HCT116 (cell line): Measurements from ENCODE around the gene FSTL4. TPM values are rescaled to one million over a fixed set of nuclear protein-coding genes. Genes with fewer than 3 reads are reported as not detected.

Experiments
- ATAC-seq: fragments of 200-7000 bp; cut with Tn5 transposase; 2 replicates; pipeline ENCODE4 v1.9.1; 2020; ENCODE audit warnings: mild to moderate bottlenecking, moderate library complexity
- BruUV-seq: library from RNA; stranded (reverse); fragments of 400-500 nt; replicated peaks from 2 replicates; lab custom pipeline; 2021; lab: Mats Ljungman, UMichigan
- CTCF ChIA-PET: fragments of 300-600 bp; sonication (Branson Sonifier 250); formaldehyde crosslinking; loops from one replicate; lab custom pipeline; 2021; ENCODE audit warnings: antibody characterized with exemption; lab: Charles Lee
- POLR2A ChIA-PET: fragments of 300-600, 350-600 bp; sonication (Branson Sonifier 250); formaldehyde crosslinking; loops from one replicate; lab custom pipeline; 2021; ENCODE audit warnings: antibody characterized with exemption; lab: Charles Lee
- RAD21 ChIA-PET, 2 experiments: fragments of 300-600 bp; sonication (Branson Sonifier 250); formaldehyde crosslinking; loops; one replicate each; lab custom pipeline; 2023; ENCODE audit warnings: low total read pairs in 2 of 2; ENCODE audit not compliant: uncharacterized antibody in 2 of 2, unreplicated experiment in 2 of 2, low non-redundant PET in 1 of 2; lab: Charles Lee
- DNase-seq: peaks from one replicate; pipeline ENCODE4 v3.0.0-alpha.2; 2010; ENCODE audit warnings: low read depth, low spot score
- H2AFZ ChIP-seq: fragments of 200-600 bp; shearing (Covaris generic), sonication (generic); 2 replicates; pipeline ENCODE4 v1.6.1; 2017; ENCODE audit warnings: low read depth, mixed run types, mixed read lengths, antibody characterized with exemption, low read length; ENCODE audit not compliant: poor library complexity, severe bottlenecking
- H3K27ac ChIP-seq: 2 replicates; pipeline ENCODE4 v1.5.1; 2012; ENCODE audit warnings: low read depth, low read length
- H3K27me3 ChIP-seq: fragments of 200-600 bp; sonication (generic); 2 replicates; pipeline ENCODE4 v1.6.1; 2016; ENCODE audit warnings: mixed run types, low read length, mixed read lengths; ENCODE audit not compliant: insufficient read depth
- H3K36me3 ChIP-seq, 2 experiments: fragments of 200-500 bp in 1 of 2; fragments of 200-600 bp in 1 of 2; sonication (Bioruptor generic) in 1 of 2; sonication (generic) in 1 of 2; 2 replicates each; pipeline versions ENCODE4 v1.5.1 to v1.6.1; 2014 to 2016; ENCODE audit warnings: low read length in 2 of 2, inconsistent platforms in 1 of 2, mixed read lengths in 1 of 2, mixed run types in 1 of 2; ENCODE audit not compliant: insufficient read depth in 2 of 2, control insufficient read depth in 1 of 2
- H3K4me1 ChIP-seq, 2 experiments: fragments of 200-600 bp in 1 of 2; sonication (generic) in 1 of 2; 2 replicates each; pipeline versions ENCODE4 v1.5.1 to v1.6.1; 2012 to 2017; ENCODE audit warnings: low read length in 2 of 2, inconsistent platforms in 1 of 2, mild to moderate bottlenecking in 1 of 2, mixed read lengths in 1 of 2, mixed run types in 1 of 2, moderate library complexity in 1 of 2; ENCODE audit not compliant: insufficient read depth in 2 of 2, control insufficient read depth in 1 of 2
- H3K4me2 ChIP-seq: fragments of 200-600 bp; sonication (generic); 2 replicates; pipeline ENCODE4 v1.6.1; 2017; ENCODE audit warnings: mixed run types, low read length, mixed read lengths
- H3K4me3 ChIP-seq, 2 experiments: fragments of 200-600 bp in 1 of 2; sonication (generic) in 1 of 2; replicated peaks in 1 of 2; 2 replicates each; pipeline ENCODE4 v1.5.1; 2011 to 2016; ENCODE audit warnings: low read length in 2 of 2, control low read depth in 1 of 2, low read depth in 1 of 2, mild to moderate bottlenecking in 1 of 2, mixed read lengths in 1 of 2, mixed run types in 1 of 2
- H3K79me2 ChIP-seq: fragments of 200-600 bp; sonication (generic); 2 replicates; pipeline ENCODE4 v1.6.1; 2017; ENCODE audit warnings: mild to moderate bottlenecking, mixed run types, low read length, moderate library complexity, mixed read lengths; ENCODE audit not compliant: insufficient read depth
- H3K9ac ChIP-seq: fragments of 200-600 bp; sonication (generic); 2 replicates; pipeline ENCODE4 v1.6.1; 2016; ENCODE audit warnings: low read length, mixed read lengths
- H3K9me2 ChIP-seq: fragments of 200-600 bp; sonication (generic), shearing (Covaris generic); 2 replicates; pipeline ENCODE4 v1.6.1; 2017; ENCODE audit warnings: mixed run types, mild to moderate bottlenecking, moderate library complexity; ENCODE audit not compliant: insufficient read depth
- H3K9me3 ChIP-seq, 2 experiments: fragments of 200-500 bp in 1 of 2; fragments of 200-600 bp in 1 of 2; sonication (Bioruptor generic) in 1 of 2; sonication (generic) in 1 of 2; 2 replicates each; pipeline ENCODE4 v1.6.1; 2014 to 2017; ENCODE audit warnings: low read length in 2 of 2, mixed read lengths in 2 of 2, inconsistent platforms in 1 of 2, low read depth in 1 of 2, mild to moderate bottlenecking in 1 of 2, mixed run types in 1 of 2, moderate library complexity in 1 of 2; ENCODE audit not compliant: control insufficient read depth in 1 of 2, insufficient read depth in 1 of 2
- H4K20me1 ChIP-seq: fragments of 200-600 bp; sonication (generic), shearing (Covaris generic); 2 replicates; pipeline ENCODE4 v1.6.1; 2017; ENCODE audit warnings: mixed run types, mild to moderate bottlenecking, moderate library complexity; ENCODE audit not compliant: insufficient read depth
- ATF3 ChIP-seq: IDR thresholded peaks from 2 replicates; pipeline ENCODE4 v1.6.1; 2012
- CTCF ChIP-seq, 3 experiments: fragments of 200-600 bp in 1 of 3; sonication (generic) in 1 of 3; IDR thresholded peaks in 2 of 3; conservative IDR thresholded peaks in 1 of 3; 2 replicates each; pipeline ENCODE4 v1.5.1; 2012 to 2017; ENCODE audit warnings: low read depth in 2 of 3, low read length in 2 of 3, antibody characterized with exemption in 1 of 3, borderline replicate concordance in 1 of 3, control low read depth in 1 of 3, mild to moderate bottlenecking in 1 of 3, mixed read lengths in 1 of 3, mixed run types in 1 of 3, moderate library complexity in 1 of 3; ENCODE audit not compliant: insufficient read depth in 1 of 3
- EZH2 ChIP-seq: fragments of 200-600 bp; sonication (generic); IDR thresholded peaks from 2 replicates; pipeline ENCODE4 v1.6.1; 2017; ENCODE audit warnings: antibody characterized with exemption, mixed run types
- JUND ChIP-seq: IDR thresholded peaks from 2 replicates; pipeline ENCODE4 v1.6.1; 2012
- POLR2AphosphoS5 ChIP-seq: IDR thresholded peaks from 2 replicates; pipeline ENCODE4 v1.6.1; 2011; ENCODE audit warnings: mild to moderate bottlenecking, low read depth, low read length, moderate library complexity
- SP1 ChIP-seq: IDR thresholded peaks from 2 replicates; pipeline ENCODE4 v1.6.1; 2012; ENCODE audit warnings: low read depth
- TCF7L2 ChIP-seq: IDR thresholded peaks from 2 replicates; pipeline ENCODE4 v1.7.0; 2011; ENCODE audit warnings: borderline replicate concordance, inconsistent platforms; ENCODE audit not compliant: insufficient read depth, insufficient read length; ENCODE audit errors: extremely low read depth
- YY1 ChIP-seq: IDR thresholded peaks from 2 replicates; pipeline ENCODE4 v1.6.1; 2011; ENCODE audit warnings: low read length, low read depth, moderate library complexity, mild to moderate bottlenecking; ENCODE audit not compliant: insufficient replicate concordance; ENCODE audit errors: extremely low read depth
- intact Hi-C: fragments of 100-400 bp; cut with micrococcal nuclease; formaldehyde crosslinking; loops from 2 replicates; pipeline ENCODE4 v1.10.0; 2022
- total RNA-seq: library from RNA; stranded (reverse); gene quantifications from one replicate; pipeline ENCODE4 v1.2.1, GENCODE V29; 2021; ENCODE audit not compliant: unreplicated experiment

Gene FSTL4
- total RNA-seq, 1 experiment from 2014 or later: 0.37 TPM

DNA sequence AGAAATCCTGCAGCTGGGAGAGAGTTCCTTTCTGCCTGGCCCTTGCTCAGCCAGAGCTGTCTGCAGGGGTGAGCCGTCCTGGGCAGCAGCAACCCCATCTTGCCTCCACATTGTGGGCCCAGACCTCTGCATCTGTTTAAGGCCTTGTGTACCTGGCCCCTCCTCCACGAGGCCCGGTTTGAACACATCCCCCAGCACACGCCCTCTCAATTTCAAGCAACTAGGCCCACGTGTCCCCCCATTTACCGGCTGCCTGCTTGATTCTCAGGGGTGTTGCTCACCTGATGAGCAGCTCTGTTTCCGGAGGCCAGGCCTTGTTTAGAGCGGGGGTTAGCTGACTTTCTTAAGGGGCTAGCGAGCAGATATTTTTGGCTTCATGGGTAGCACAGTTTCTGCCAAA, 378.7 kb downstream of the FSTL4 start:
- intact Hi-C loops: no loop called here
- H3K27me3 ChIP-seq: no peaks in the 10 kb centered on the region
- H3K4me2 ChIP-seq: no peak overlapping the region
- BruUV-seq: no TSS peak
- RAD21 ChIA-PET: no interaction called here
- TF ChIP-seq YY1: no peak
- TF ChIP-seq CTCF (IDR thresholded peaks at IDR 0.05 in 2 of 3, conservative IDR thresholded peaks at IDR 0.05 in 1 of 3; ENCODE audit: borderline replicate concordance in 1 of 3, insufficient read depth in 1 of 3, low read depth in 2 of 3, low read length in 2 of 3): no peak
- TF ChIP-seq SP1: no peak
- no peak for TF ChIP-seq TCF7L2
- no peak for TF ChIP-seq EZH2
- TF ChIP-seq ATF3: no peak
- TF ChIP-seq JUND: no peak
- no peak for TF ChIP-seq POLR2AphosphoS5
- TF ChIP-seq, all 23 proteins: peak for 0
- no peaks in the 10 kb centered on the region for H3K36me3 ChIP-seq
- no peak overlapping the region for H3K27ac ChIP-seq
- DNase-seq (no peak), ATAC-seq (no peak)
- no peaks in the 10 kb centered on the region for H3K79me2 ChIP-seq
- ChIA-PET POLR2A (no interaction called here), CTCF (no interaction called here)
- H3K9me2 ChIP-seq: no peaks in the 10 kb centered on the region
- no peaks in the 10 kb centered on the region for H4K20me1 ChIP-seq
- no peaks in the 10 kb centered on the region for H3K9me3 ChIP-seq
- peaks cover 2 to 37% of the 10 kb centered on the region in 2 experiments; a peak in 3 of 4 replicates for H3K4me1 ChIP-seq
- H3K9ac ChIP-seq: no peak overlapping the region
- no peak overlapping the region for H2AFZ ChIP-seq
- no peak overlapping the region for H3K4me3 ChIP-seq
